ENCODE data around the gene IL16. TPM values are rescaled to one million over a fixed set of nuclear protein-coding genes. Genes with fewer than 3 reads are reported as not detected.

The IL16 gene
- total RNA-seq, 1 donor from 2014 or later, result 16.5 TPM

- no peak for DNase-seq (ENCODE audit: low spot score)
Measured at GRCh38 chr15:81174125-81174791, 22.4 kb upstream of the IL16 start.

- no peak for DNase-seq (ENCODE audit: low spot score)
Measured at GRCh38 chr15:81174792-81175327, 21.8 kb upstream of the IL16 start.

DNA sequence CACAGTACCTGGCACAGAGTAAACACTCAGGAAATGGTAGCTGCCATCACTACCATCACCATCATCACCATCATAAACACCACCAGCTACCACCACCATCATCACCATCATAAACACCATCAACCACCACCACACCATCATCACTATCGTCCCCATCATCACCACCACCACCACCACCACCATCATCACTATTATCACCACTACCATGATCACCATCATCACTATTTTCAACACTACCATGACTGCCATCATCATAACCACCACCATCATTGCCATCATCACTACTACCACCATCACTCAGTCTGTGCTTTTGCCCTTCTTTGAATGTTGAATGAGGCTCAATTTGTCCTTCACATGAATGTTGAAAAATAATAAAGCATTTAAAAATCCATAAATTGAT is 21.2 kb upstream of the IL16 start:
- no peak for DNase-seq (ENCODE audit: low spot score)

DNA sequence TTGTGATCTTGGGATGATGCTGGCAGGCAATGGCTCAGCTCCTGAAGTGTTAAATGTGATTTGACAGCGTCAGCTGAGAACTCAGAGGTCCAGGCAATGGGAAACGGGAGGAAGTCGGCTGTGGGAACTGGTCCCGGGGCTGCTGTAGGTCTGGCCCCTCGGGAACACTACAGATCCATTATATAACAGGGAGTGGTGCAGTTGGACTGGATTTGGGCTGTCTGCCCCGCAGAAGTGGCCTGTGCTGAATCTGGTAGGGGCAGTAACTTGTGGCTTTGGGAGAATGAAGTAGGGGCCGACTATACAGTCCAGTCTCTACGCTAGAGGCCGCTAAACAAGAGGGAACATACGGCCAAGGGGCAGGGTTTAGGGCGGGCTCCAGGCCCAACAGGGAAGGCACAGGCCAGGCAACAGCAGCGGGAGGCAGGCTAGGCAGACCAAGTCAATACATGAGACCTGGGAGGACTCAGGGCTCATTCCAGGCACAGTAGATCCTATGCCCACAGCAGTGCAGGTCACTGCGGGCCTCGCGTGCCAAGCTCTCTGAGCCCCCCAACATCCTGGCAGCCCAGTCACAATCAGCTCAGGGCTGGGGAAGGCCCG is 20.3 kb upstream of the IL16 start:
- peak; percentile 21 for DNase-seq (ENCODE audit: low spot score)

GRCh38 chr15:81178365-81178764 is 18.3 kb upstream of the IL16 start:
- no peak for DNase-seq (ENCODE audit: low spot score)

DNA sequence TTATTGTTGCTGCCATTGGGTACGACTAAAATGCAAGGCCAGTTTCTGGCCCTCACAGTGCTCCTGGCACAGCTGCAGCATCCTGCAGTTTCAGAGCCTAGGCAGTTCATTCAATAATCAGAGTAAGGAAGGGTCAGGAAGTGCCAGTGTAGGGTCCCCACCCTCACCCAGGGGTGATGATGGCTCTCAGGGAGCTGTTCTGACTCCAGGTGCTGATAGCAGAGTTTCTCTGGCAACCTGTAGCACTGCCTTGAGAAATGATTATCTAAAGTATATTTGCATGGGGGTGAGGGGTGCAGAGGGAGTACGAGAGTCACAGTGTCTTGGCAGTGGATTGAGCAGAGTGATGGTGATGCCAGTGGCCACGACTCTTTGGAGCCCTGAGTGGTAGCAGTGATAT is 15.5 kb upstream of the IL16 start:
- DNase-seq (ENCODE audit: low spot score), result no peak

DNA sequence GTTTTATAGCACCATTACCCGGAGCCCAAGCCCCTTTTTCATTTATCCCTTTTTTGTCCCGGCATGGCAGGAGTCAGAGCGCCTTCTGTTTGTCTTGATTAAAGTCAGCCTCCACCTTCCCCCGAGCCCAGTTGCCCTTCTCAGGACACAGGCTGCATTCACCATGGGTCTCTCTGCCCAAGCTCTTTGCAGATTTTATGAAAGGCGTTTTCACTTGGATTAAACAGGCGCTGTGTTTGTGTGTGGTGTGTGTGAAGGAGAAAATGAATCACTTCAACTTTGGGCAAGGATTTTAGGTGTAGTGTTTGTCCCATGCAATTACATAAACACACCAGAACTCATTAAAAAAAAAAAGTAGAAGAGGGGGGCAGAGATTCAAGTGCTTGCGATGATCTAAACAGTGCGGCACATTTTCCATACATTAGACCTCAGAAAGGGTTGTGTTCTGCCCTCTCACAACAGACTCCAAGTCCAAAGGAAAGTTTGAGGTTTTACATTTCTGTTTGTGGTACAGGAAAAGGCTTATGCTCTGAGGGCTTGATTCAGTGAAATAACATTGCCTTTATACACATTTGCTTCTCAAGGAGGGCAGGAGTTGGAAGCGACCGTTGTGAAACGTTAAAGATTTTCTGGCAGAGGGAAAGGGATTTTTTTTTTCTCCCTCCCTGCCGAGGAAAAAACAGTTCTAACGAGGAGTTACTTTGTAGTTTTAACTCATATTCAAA is 14.5 kb upstream of the IL16 start:
- DNase-seq (ENCODE audit: low spot score), result no peak

GRCh38 chr15:81182756-81183438 is 13.8 kb upstream of the IL16 start:
- no peak for DNase-seq (ENCODE audit: low spot score)

DNA sequence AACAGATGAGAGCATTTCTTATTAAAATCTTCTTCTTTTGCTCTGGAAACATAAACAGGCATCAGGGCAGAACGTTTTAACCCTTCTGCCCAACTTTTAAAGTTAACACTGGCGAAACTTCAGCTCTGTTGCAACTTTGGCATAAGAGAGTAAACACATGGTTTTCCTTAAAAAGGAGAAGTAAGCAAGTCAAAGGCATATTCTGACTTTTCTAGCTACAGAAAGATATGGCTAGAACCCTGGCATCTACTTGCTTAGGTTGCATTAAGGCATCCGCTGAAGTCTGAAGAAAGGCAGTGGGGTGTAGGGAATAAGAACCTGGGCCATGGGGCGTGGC is 13.3 kb upstream of the IL16 start:
- DNase-seq (ENCODE audit: low spot score), result no peak

DNA sequence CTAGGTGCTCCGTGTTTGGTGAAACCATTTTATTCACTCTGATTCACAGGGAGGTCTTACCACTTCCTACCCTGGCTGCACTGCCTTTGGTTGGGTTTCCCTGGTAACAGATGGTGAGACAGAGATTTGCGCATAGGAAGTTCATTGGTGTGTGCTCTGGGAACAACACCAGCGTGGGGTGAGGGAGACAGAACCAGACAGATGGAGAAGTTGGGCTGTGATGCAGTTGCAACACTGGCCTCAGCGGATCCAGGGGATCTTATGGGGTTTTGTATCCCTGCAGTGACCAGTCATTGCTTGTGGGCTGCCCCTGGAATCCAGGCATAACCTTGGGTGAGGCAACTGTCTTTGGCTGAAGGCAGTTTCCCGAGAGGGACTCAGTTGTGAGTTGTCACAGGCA is 12.5 kb upstream of the IL16 start:
- no peak for DNase-seq (ENCODE audit: low spot score)

GRCh38 chr15:81185631-81186295 is 10.9 kb upstream of the IL16 start:
- DNase-seq (ENCODE audit: low spot score), result no peak

GRCh38 chr15:81188354-81188753 is 8.3 kb upstream of the IL16 start:
- no peak for DNase-seq (ENCODE audit: low spot score)

DNA sequence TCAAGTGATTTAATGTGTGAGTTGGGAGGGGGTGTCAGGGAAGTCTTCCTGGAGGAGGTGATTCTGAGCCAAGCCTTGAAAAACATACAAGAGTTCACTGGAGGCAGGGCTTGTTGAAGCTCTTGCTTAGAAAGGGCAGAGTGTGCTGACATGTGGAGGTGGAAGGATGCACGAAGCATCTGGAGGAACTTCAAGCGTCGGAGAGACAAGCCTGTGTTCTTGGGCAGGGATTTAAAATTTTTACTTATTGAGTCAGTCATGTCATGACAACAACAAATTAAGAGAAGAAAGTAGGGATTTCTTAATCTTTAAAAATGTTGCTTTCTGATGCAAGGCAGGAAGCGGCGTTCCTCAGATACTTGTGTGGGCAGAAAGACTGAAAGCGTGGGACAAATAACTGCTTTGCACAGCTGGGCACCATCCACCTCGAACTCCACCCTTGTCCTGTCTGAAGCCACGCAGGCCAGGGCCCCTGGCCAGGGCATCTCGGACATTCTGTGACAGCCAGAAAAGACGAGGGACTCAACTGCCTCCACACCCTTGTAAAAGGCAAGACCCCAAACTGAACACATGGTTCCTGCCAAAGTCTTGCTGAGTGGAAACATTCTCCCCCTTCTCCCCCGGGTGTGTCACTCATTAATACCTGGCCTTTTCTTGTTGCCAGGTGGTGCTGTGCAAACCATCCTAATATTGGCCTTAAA is 6.9 kb upstream of the IL16 start:
- peak; percentile 51 for DNase-seq (ENCODE audit: low spot score)

DNA sequence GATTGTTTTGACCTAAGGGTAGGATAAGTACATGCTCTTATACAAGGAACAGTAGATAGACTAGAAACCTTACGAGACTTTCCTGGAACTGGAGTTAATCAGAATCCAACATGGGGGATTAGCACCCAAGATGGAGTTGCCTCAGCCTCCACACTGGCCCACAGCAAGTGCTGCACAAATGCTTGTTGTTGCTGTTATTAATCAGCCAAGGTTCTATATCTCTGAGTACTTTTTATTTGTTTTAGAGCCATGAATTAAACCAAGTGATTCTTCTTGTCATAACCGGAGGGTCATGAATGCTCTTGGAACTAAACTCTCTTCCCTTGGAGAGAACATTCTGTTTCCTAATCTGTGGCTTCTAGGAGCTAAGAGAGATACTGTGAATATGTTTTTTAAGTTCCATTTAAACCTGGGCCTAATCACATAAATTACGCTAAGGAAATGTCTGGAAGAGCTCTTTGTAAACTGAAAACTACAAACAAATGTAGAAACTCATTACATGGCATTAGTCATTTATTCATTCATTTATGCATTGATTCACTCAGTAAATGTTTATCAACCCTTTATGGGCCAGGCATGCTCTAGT is 5.7 kb upstream of the IL16 start:
- no peak for DNase-seq (ENCODE audit: low spot score)

GRCh38 chr15:81191701-81192100 is 5.0 kb upstream of the IL16 start:
- no peak for DNase-seq (ENCODE audit: low spot score)

GRCh38 chr15:81194723-81195122 is 2.0 kb upstream of the IL16 start:
- DNase-seq (ENCODE audit: low spot score), result no peak

GRCh38 chr15:81195339-81195864 is 1.3 kb upstream of the IL16 start:
- DNase-seq (ENCODE audit: low spot score), result no peak

DNA sequence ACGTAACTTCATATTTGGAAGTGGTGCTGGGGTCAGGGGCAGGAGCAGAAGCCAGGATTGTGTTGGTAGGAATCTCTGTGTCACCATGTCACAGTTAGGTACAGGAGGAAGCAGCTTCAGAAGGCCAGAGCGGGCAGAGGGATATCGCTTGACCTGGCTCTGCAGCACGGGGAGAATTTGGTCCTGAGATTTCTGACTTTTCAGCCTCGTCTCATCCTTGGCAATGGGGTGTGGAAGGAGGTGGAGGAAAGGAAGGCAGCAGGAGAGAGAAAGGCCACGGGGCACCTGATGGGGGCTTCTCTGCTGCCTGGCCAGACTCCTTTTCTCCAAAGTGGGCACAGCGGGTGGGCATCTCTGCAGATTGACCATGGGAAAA is 564 bp downstream of the IL16 start:
- DNase-seq (ENCODE audit: low spot score), result no peak

DNA sequence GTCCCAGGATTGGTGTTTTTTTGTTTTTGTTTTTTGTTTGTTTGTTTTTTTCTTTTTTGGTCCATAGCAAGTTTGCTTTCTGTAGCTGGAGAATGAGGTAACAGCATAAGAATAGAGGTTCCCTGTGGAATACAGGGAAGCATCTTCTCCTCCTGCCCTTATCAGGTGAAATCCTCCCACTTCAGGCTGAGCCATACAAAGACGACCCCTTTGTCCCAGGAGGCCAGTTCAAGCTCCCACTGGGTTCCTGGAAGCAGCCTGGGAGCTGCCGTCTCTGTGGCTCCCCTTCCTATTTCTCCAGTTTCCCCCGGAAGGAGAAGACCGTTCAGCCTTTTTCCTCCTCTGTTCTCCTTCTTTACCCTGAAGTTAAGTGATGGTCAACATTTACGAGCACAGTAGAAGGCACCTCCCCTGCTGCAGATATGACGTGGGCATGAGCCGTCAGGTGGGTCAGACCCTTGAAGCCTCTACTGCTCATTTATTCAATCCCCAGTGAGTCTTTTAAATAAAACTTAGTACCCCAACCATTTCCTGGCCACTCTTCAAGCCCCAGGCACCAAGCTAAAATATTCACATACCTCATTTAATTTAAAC is 1.1 kb downstream of the IL16 start:
- no peak for DNase-seq (ENCODE audit: low spot score)

DNA sequence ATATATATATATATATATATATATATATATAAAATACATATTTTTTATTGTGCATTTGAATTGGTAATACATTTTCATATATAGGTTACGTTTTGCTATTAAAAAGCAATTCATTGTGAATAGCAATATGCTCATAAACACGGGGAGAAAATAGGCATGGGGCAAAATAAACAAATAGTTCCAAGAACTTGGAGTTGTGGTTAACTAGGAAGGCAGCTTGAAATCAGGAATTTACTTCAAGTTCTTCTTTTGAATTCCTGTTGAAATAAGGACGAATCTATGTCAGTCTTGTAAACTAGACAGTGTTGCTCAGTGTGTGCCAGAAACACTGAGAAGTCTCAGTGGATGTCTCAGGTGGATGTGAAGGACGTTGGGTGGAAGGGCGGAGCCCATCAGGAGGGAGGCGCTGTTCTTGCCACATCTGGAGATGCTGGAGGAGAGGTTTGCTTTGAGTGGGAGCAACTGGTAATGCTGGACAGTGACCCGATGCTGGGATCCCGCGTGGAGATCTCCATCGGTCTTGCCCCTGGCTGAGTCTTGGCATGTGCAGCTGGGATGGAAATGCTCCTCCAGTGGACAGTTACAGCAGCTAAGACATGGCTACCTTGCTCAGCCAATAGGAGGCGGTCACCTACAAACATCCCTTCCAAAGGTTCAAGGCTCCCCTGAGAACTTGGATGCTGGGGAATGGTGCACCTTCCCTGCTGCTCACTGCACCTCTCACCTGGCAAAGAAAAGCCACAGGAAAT is 2.5 kb downstream of the IL16 start:
- DNase-seq (ENCODE audit: low spot score), result no peak
